Putamen (tissue), 1 donor: Measurements from ENCODE around the gene CRMP1.

Experiments
- DNase-seq: peaks from one replicate; pipeline ENCODE4 v3.0.0-alpha.2; 2016; ENCODE audit warnings: low spot score

Gene CRMP1

GRCh38 chr4:5888222-5889001 lies 4.5 kb downstream of the CRMP1 start:
- peak; percentile 43 for DNase-seq

GRCh38 chr4:5887361-5888221 lies 5.3 kb downstream of the CRMP1 start:
- DNase-seq: no peak

GRCh38 chr4:5887011-5887360 lies 5.9 kb downstream of the CRMP1 start:
- no peak for DNase-seq

- no peak for DNase-seq
These were observed 7.2 kb downstream of the CRMP1 start for GRCh38 chr4:5885733-5886132.

- DNase-seq: no peak
These were observed 8.1 kb downstream of the CRMP1 start for GRCh38 chr4:5884796-5885195.

GRCh38 chr4:5883916-5884315 lies 9.0 kb downstream of the CRMP1 start:
- no peak for DNase-seq

GRCh38 chr4:5882947-5883346 lies 9.9 kb downstream of the CRMP1 start:
- DNase-seq: peak; percentile 70

- DNase-seq: no peak
These were observed 11.5 kb downstream of the CRMP1 start for GRCh38 chr4:5881340-5881739.

- DNase-seq: no peak
These were observed 14.5 kb downstream of the CRMP1 start for GRCh38 chr4:5878359-5878758.

- no peak for DNase-seq
These were observed 15.5 kb downstream of the CRMP1 start for GRCh38 chr4:5877392-5877791.

- DNase-seq: peak; percentile 74
These were observed 18.0 kb downstream of the CRMP1 start for GRCh38 chr4:5874811-5875449.

GRCh38 chr4:5870701-5871100 lies 22.2 kb downstream of the CRMP1 start:
- no peak for DNase-seq

- DNase-seq: no peak
These were observed 22.8 kb downstream of the CRMP1 start for GRCh38 chr4:5869966-5870619.

GRCh38 chr4:5867866-5868265 lies 25.0 kb downstream of the CRMP1 start:
- DNase-seq: no peak

- peak; percentile 66 for DNase-seq
These were observed 25.8 kb downstream of the CRMP1 start for GRCh38 chr4:5866841-5867813.

GRCh38 chr4:5865896-5866599 lies 26.8 kb downstream of the CRMP1 start:
- DNase-seq: no peak

- DNase-seq: peak; percentile 59
These were observed 29.3 kb downstream of the CRMP1 start for GRCh38 chr4:5863461-5864113.

- no peak for DNase-seq
These were observed 34.7 kb downstream of the CRMP1 start for GRCh38 chr4:5858020-5858769.

GRCh38 chr4:5857199-5857598 lies 35.7 kb downstream of the CRMP1 start:
- no peak for DNase-seq
